NCI-H2171 (cell line): ENCODE results near the gene DPP6.

Experiments
- DNase-seq: peaks from one replicate; lab custom pipeline; 2025; lab: John Stamatoyannopoulos, UW

The DPP6 gene

GRCh38 chr7:154592388-154592787 lies 540.2 kb downstream of the DPP6 start:
- no peak for DNase-seq

- no peak for DNase-seq
Observed at GRCh38 chr7:154598396-154598795, 546.2 kb downstream of the DPP6 start.

GRCh38 chr7:154598864-154599263 lies 546.7 kb downstream of the DPP6 start:
- DNase-seq, result no peak

GRCh38 chr7:154610903-154611302 lies 558.7 kb downstream of the DPP6 start:
- no peak for DNase-seq

GRCh38 chr7:154613811-154614210 lies 561.6 kb downstream of the DPP6 start:
- DNase-seq, result no peak

- DNase-seq, result no peak
Observed at GRCh38 chr7:154620141-154620755, 568.0 kb downstream of the DPP6 start.

GRCh38 chr7:154623399-154623798 lies 571.2 kb downstream of the DPP6 start:
- no peak for DNase-seq

- no peak for DNase-seq
Observed at GRCh38 chr7:154627646-154628290, 575.6 kb downstream of the DPP6 start.

GRCh38 chr7:154628556-154628955 lies 576.4 kb downstream of the DPP6 start:
- no peak for DNase-seq

GRCh38 chr7:154631162-154631561 lies 579.0 kb downstream of the DPP6 start:
- no peak for DNase-seq

- no peak for DNase-seq
Observed at GRCh38 chr7:154633641-154634040, 581.4 kb downstream of the DPP6 start.

GRCh38 chr7:154638286-154638685 lies 586.1 kb downstream of the DPP6 start:
- no peak for DNase-seq

- DNase-seq, result no peak
Observed at GRCh38 chr7:154640266-154640865, 588.2 kb downstream of the DPP6 start.

- DNase-seq, result no peak
Observed at GRCh38 chr7:154640917-154641316, 588.7 kb downstream of the DPP6 start.

- no peak for DNase-seq
Observed at GRCh38 chr7:154644366-154644765, 592.2 kb downstream of the DPP6 start.

GRCh38 chr7:154646126-154647013 lies 594.2 kb downstream of the DPP6 start:
- no peak for DNase-seq

- DNase-seq, result no peak
Observed at GRCh38 chr7:154647625-154648024, 595.4 kb downstream of the DPP6 start.

GRCh38 chr7:154649015-154649414 lies 596.8 kb downstream of the DPP6 start:
- DNase-seq, result no peak

- DNase-seq, result no peak
Observed at GRCh38 chr7:154649434-154649833, 597.2 kb downstream of the DPP6 start.

- DNase-seq, result no peak
Observed at GRCh38 chr7:154650275-154650674, 598.1 kb downstream of the DPP6 start.

- DNase-seq, result no peak
Observed at GRCh38 chr7:154651501-154651900, 599.3 kb downstream of the DPP6 start.

- no peak for DNase-seq
Observed at GRCh38 chr7:154652564-154652963, 600.4 kb downstream of the DPP6 start.

- DNase-seq, result no peak
Observed at GRCh38 chr7:154653281-154653680, 601.1 kb downstream of the DPP6 start.
